ENCODE data around the gene THOP1.

- TF ChIP-seq EZH2 (IDR thresholded peaks at IDR 0.05; ENCODE audit: low read depth) = no peak
- TF ChIP-seq, protein P1, sequence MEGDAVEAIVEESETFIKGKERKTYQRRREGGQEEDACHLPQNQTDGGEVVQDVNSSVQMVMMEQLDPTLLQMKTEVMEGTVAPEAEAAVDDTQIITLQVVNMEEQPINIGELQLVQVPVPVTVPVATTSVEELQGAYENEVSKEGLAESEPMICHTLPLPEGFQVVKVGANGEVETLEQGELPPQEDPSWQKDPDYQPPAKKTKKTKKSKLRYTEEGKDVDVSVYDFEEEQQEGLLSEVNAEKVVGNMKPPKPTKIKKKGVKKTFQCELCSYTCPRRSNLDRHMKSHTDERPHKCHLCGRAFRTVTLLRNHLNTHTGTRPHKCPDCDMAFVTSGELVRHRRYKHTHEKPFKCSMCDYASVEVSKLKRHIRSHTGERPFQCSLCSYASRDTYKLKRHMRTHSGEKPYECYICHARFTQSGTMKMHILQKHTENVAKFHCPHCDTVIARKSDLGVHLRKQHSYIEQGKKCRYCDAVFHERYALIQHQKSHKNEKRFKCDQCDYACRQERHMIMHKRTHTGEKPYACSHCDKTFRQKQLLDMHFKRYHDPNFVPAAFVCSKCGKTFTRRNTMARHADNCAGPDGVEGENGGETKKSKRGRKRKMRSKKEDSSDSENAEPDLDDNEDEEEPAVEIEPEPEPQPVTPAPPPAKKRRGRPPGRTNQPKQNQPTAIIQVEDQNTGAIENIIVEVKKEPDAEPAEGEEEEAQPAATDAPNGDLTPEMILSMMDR (conservative IDR thresholded peaks at IDR 0.05) = no peak
Measured at GRCh38 chr19:2755448-2755705, 29.9 kb upstream of the THOP1 start.

Data from PC-9 (cell line).